Right renal pelvis (tissue), 4 donors: Measurements from ENCODE around the gene IKZF3. TPM values are rescaled to one million over a fixed set of nuclear protein-coding genes. Genes with fewer than 3 reads are reported as not detected.
A peak's percentile ranks its signal among the peaks of the same experiment; 100 is the strongest.
"Not testable (repeated sequence)": the region's sequence is repeated elsewhere in the genome, so short reads cannot be mapped to it uniquely, and the experiment has no call there.

ENCODE experiments used
- DNase-seq, 4 donors: peaks; one replicate each; pipeline ENCODE4 v3.0.0-alpha.2; 2013; ENCODE audit warnings: low read depth in 4 of 4, low spot score in 3 of 4, missing footprints in 1 of 4
- polyA plus RNA-seq, 4 donors: library from polyadenylated mRNA; unstranded; fragments of 120-200 nt; gene quantifications; one replicate each; pipeline ENCODE4 v1.2.1, GENCODE V29; 2013; ENCODE audit not compliant: insufficient read length in 4 of 4

Gene IKZF3
- polyA plus RNA-seq, result under 1 TPM; 0.17 to 0.30 (median 0.22) TPM

DNA sequence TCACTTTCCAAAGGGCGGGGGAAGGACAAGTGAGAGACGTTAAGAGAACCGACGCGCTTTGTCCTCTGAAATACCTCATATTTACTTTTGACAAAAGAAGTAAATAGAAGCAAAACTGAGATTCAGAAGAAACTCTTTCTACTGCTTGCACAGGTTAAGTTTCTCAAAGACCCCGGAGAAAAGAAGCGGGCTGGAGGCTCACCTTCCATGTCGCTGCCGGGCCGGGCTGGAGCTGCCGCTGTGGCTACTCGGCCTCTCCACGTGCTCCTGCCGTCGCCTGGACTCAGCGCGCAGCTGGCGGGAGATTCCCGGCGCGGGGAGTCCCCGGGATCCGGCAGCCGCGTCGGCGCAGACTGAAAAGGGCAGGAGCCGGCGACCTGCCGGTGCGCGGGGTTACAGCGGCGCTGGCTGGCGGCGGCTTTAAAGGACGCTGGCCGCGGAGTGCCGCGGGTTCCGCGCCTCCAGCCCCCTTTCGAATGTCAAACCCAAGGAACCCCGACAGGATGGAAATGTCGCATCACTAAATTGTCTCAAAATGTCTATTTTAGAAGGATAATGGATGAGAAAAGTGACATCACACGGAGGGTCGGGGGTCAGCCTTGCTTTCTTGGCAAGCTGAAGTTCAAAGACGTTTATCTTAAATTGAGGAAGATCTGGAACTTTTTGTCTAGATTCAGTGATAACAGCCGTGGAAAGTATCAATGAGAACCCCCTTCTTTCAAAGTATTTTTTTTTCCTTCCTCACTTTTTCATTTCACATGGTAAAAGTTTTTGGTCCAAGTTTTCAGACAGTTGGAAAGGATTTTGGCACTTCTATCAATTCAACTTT, at the start of gene IKZF3:
IKZF3 (minus strand) TSS at position 395 of the 829 bp plus-strand sequence; CDS start at position 209, 186 bp downstream.
- DNase-seq, result peak in 2 of 4 donors; percentile 28 to 38

- DNase-seq, result no peak
These were observed 44.8 kb upstream of the IKZF3 start for GRCh38 chr17:39908789-39909352.

GRCh38 chr17:39904990-39905288, 40.8 kb upstream of the IKZF3 start:
- no peak for DNase-seq

- DNase-seq, result no peak
These were observed 39.2 kb upstream of the IKZF3 start for GRCh38 chr17:39903158-39903884.

DNA sequence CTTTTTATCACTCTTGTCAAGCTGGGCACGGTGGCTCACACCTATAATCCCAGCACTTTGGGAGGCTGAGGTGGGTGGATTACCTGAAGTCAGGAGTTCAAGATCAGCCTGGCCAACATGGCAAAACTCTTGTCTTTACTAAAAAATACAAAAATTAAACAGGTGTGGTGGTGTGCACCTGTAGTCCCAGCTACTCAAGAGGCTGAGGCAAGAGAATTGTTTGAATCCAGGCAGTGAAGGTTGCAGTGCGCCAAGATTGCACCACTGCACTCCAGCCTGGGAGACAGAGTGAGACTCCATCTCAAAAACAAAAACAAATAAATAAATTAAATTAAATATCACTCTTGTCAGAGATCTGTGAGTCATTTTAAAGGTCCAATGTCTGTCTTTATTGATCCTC, 37.9 kb upstream of the IKZF3 start:
- not testable (repeated sequence) for DNase-seq

DNA sequence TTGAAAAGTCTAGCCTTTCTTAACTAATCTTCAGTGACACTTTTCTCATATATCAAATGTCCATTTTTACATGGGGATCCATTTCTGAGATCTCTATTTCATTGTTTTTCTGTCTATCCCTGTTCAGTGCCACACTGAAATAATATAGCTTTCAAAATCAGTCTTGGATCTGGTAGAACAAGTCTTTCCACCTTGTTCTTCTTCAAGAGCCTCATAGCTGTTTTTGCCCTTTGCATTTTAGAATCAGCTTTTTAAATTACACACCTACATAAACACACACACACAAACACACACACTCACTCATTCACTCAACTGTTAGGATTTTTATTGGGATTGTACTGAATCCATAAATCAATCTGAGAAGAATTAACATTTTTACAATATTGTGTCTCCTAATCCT, 35.1 kb upstream of the IKZF3 start:
- DNase-seq, result no peak

GRCh38 chr17:39898088-39898487, 34.0 kb upstream of the IKZF3 start:
- DNase-seq, result no peak

DNA sequence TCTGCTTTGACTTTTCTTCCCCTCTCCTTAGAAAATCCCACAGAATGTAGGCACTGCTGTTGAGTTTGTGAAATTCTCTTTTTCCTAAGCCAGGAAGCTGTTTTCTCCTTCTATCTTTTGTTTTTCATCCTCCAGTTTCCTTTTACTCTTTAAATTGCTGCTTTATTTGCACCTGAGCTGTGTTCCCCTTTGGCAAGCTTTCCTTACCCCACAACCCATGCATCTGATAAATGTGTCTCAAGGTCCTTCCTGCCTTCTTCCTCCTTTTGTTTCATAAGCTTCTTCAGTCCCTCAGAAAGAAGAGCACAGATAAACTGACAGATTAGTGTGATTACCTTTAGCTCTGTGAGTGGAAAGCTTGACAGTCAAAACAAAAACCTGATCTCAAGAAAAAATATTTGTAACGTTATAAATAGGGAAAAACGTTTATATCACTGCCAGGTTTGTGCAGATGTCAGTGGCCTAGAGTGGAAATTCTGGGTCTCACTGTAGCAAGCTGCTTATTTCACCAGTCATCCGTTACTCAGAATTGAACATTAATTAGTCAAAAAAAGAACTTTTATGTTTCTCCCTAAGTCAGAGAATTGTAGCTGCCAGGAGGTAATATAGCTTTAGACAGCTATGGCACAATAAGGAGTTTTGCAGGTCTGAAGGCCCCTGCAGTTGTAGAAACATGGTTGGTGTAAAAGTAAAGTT, 30.7 kb upstream of the IKZF3 start:
- DNase-seq, result no peak

DNA sequence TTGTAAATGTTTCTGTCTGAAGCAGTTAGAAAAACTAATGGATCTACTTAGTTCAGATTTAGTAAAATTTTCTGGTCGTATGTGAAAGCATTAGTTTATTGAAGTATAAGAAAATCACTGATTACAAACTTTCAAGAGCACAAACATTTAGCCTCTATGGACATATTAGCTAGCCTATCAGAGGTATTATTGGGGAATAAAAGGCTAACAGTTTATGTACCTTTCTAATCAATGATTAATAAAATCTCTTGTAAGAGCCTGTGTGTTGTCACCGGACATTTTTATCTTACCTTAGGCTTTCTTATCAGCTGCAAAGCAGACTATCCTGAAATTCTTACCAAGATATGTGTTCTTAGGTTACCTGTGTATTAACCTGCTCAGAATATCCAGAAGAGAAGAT, 25.1 kb upstream of the IKZF3 start:
- no peak for DNase-seq

DNA sequence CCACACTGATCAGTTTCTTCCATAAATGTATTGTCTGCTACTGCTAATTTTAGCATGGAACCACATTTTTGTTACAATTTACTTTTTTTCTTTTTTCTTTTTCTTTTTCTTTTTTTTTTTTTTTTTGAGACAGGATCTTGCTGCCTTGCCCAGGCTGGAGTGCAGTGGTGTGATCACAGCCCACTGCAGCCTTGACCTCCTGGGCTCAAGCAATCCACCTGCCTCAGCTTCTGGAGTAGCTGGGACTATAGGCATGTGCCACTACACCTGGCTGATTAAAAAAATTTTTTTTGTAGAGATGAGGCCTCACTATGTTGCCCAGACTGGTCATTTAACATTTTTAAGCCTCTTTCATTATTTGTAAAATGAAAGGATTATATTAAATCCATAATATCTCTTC, 23.0 kb upstream of the IKZF3 start:
- no peak for DNase-seq

GRCh38 chr17:39886102-39886501, 22.0 kb upstream of the IKZF3 start:
- DNase-seq, result not testable (repeated sequence)

DNA sequence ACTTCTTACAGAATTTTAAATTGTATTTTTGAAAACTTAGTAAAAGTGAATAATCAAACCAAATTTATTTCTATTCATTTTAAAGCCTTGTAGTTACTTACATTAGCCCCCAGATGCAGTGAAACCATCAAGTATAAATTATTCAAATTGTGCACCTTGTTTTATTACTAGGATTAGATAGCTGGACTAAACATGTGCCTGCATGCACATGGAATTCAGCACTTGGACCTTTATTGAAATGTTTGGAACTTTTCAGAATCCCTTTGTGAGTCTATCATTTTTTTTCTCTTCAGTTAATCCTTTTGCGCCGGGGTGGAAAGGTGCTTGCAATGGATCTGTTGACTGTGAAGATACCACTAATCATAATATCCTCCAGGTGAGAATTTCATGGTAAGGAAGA, 8.6 kb upstream of the IKZF3 start:
- DNase-seq, result no peak

- DNase-seq, result no peak
These were observed 7.7 kb upstream of the IKZF3 start for GRCh38 chr17:39871801-39872200.

DNA sequence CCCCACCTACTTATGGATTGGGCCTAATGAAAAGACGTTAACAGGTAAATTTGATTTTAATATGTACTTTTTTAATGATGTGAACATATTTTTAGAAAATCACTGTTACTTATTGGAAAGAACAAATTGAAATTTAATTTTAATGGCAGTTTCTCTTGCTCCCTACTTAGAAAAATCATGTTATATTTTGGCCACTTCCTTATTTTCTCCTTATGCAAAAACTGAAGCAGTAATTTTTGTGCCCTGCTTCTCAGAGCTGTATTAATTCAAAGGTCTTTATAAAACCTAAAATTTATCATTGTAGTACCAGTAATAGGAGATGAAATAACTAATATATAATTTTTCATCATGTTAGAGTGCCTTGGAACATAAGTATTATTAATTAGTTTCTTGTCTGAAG, 6.7 kb upstream of the IKZF3 start:
- no peak for DNase-seq

DNA sequence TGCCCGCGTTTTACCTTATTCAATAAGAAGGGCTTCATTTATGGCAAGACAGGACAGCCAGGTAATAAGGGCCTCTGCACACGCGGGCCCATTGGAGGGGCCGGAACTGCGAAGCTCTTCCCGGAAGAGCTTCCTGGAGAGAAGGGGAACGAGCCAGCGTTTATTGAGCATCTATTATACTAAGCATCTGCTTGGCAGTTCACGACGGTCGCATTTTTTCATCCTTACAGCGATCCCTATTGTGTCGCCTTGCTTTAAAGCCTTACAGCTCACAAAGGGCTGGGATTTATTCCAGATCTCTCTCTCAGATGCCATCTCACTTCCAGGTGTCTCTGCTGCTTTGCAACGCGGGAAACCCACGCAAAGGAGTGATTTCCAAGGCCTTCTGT, 4.4 kb upstream of the IKZF3 start:
- no peak for DNase-seq

DNA sequence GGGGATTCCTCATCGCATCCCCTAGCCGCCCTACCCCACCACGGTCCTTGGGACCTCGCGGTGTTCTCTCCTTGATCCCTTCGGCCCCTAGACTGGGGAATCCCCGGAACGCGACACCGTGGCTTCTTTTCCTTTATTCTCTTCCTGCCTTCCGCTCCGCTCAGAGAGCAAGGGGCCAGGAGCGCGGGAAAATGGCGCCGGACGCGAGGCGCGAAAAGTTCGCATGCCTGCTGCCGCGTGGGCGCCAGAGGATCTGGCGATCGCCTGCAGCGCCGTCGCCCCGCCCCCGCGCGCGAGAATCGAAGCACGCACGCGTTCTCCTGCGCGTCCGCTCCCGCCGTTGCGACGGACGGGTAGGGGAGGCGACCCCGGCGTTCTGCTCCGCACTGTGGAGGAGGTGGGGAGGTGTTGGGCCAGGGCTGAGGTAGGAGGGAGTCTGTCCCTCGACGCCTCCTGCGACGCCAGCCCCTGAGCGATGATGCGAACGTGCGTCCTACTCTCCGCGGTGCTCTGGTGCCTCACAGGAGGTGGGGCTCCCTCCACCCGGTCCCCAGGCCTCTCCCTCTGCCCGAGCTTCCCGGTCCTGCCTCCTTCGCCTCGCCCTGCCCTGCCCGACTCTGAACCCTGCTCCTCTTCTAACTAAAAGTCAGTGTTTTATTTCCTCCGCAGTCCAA, 3.9 kb upstream of the IKZF3 start, which contains the start of gene ZPBP2:
ZPBP2 (plus strand) TSS at position 323 of the 674 bp plus-strand sequence; CDS start at position 476, 153 bp downstream.
- no peak for DNase-seq

GRCh38 chr17:39867084-39867879, 3.2 kb upstream of the IKZF3 start:
- no peak for DNase-seq

GRCh38 chr17:39866013-39866730, 2.1 kb upstream of the IKZF3 start:
- no peak for DNase-seq
